Stomach (tissue), 9 donors: ENCODE data around the gene PAPSS1. TPM values are rescaled to one million over a fixed set of nuclear protein-coding genes. Genes with fewer than 3 reads are reported as not detected.

Source experiments
- DNase-seq, 2 donors: peaks; one replicate each; pipeline versions ENCODE4 v3.0.0 to v3.0.0-alpha.2; 2013 to 2019
- H3K27ac ChIP-seq, 5 donors: fragments of 200-600 bp in 4 of 5; sonication (generic) in 4 of 5; one replicate each; pipeline ENCODE4 v1.5.1; 2013 to 2019; ENCODE audit warnings: mild to moderate bottlenecking in 1 of 5, moderate library complexity in 1 of 5
- H3K27me3 ChIP-seq, 3 donors: fragments of 200-600 bp; sonication (generic); one replicate each; pipeline ENCODE4 v1.5.1; 2017 to 2019; ENCODE audit warnings: mixed run types in 1 of 3
- H3K36me3 ChIP-seq, 4 donors: fragments of 200-600 bp; sonication (generic); 1 replicate in 3 of 4; 2 replicates in 1 of 4; pipeline ENCODE4 v1.5.1; 2016 to 2019
- H3K4me1 ChIP-seq, 4 donors: fragments of 200-600 bp; sonication (generic); one replicate each; pipeline ENCODE4 v1.5.1; 2016 to 2019
- H3K4me3 ChIP-seq, 4 donors: fragments of 200-600 bp; sonication (generic) in 3 of 4; one replicate each; pipeline ENCODE4 v1.5.1; 2016 to 2019; ENCODE audit warnings: mild to moderate bottlenecking in 1 of 4
- H3K9me3 ChIP-seq, 4 donors: fragments of 200-600 bp; sonication (generic); one replicate each; pipeline ENCODE4 v1.5.1; 2016 to 2019
- EP300 ChIP-seq: sonication (generic); formaldehyde crosslinking; IDR thresholded peaks from one replicate; pipeline ENCODE4 v1.6.1; 2017; ENCODE audit warnings: antibody characterized with exemption
- POLR2A ChIP-seq, 4 donors: fragments of 450-650 bp; IDR thresholded peaks; one replicate each; pipeline ENCODE4 v1.6.1; 2016; ENCODE audit warnings: antibody characterized with exemption in 4 of 4, control low read depth in 2 of 4, mild to moderate bottlenecking in 1 of 4, moderate library complexity in 1 of 4
- POLR2AphosphoS5 ChIP-seq, 3 donors: sonication (generic); formaldehyde crosslinking; IDR thresholded peaks; one replicate each; pipeline ENCODE4 v1.6.1; 2016; ENCODE audit warnings: antibody characterized with exemption in 3 of 3
- WGBS, 5 donors: extraction: QIAGEN DNeasy Blood & Tissue Kit in 3 of 5; methylation state at CpG; one replicate each; pipeline versions ENCODE4 v1.1.5 to v1.1.7; 2013 to 2018; 5-methylcytosine and 5-hydroxymethylcytosine counted together
- intact Hi-C: fragments of 100-400 bp; cut with DNase I; formaldehyde crosslinking; loops from one replicate; pipeline ENCODE4 v1.15.1; 2023; ENCODE audit warnings: low total_unique reads
- polyA plus RNA-seq, 3 donors: library from polyadenylated mRNA; stranded (reverse); fragments of 200-250 nt; gene quantifications; one replicate each; pipeline ENCODE4 v1.2.3, GENCODE V29; 2013
- total RNA-seq, 5 donors: library from RNA; depleted of rRNA; stranded (reverse); fragments of >200 nt; gene quantifications; one replicate each; pipeline versions ENCODE4 v1.1.0 to v1.2.3, GENCODE V29; 2014 to 2016
- TF ChIP-seq, protein P1 (sequence below), 7 experiments: fragments of 450-650 bp in 4 of 7; fragments of 200-600 bp in 3 of 7; sonication (generic) in 3 of 7; IDR thresholded peaks; one replicate each; pipeline ENCODE4 v1.5.1; 2016 to 2019; ENCODE audit warnings: antibody characterized with exemption in 7 of 7, control low read depth in 2 of 7, mild to moderate bottlenecking in 1 of 7
- donor health status: healthy with polysubstance abuse.
- donor health status: Bipolar disorder and iron deficiency.
- donor health status: healthy.

Gene PAPSS1
- total and polyA plus RNA-seq, 8 donors: 12.7 to 102 (median 46.8) TPM

DNA sequence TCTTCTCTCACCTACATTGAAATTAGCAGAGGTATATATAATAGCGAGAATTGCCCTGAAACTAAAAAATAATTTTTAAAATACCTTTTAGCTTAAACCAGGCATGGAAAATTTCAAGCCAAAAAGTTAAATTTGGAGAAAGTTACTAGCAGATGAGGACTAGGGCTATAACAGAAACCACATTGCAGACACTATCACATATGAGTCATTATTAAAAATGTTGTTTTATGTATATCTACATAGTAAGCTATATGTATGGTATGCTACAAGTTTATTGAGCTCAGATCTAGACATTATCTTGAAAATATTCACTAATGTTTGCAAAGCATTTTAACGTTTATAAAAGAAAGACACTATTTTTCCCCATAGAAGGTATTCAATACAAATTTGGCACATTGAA is 147.8 kb downstream of the PAPSS1 start:
- Histone ChIP-seq H3K4me3 (no peak overlapping the region), H3K27me3 (no peaks in the 10 kb centered on the region), H3K4me1 (no peaks in the 10 kb centered on the region), H3K36me3 (no peaks in the 10 kb centered on the region), H3K9me3 (peaks cover 0 to 5% (median 0%) of the 10 kb centered on the region in 4 donors), H3K27ac (no peak overlapping the region)
- intact Hi-C loops: no loop called here
- DNase-seq: no peak
- TF ChIP-seq POLR2A (IDR thresholded peaks at IDR 0.05) (no peak), EP300 (no peak), POLR2AphosphoS5 (IDR thresholded peaks at IDR 0.05) (no peak)
- TF ChIP-seq, protein P1, sequence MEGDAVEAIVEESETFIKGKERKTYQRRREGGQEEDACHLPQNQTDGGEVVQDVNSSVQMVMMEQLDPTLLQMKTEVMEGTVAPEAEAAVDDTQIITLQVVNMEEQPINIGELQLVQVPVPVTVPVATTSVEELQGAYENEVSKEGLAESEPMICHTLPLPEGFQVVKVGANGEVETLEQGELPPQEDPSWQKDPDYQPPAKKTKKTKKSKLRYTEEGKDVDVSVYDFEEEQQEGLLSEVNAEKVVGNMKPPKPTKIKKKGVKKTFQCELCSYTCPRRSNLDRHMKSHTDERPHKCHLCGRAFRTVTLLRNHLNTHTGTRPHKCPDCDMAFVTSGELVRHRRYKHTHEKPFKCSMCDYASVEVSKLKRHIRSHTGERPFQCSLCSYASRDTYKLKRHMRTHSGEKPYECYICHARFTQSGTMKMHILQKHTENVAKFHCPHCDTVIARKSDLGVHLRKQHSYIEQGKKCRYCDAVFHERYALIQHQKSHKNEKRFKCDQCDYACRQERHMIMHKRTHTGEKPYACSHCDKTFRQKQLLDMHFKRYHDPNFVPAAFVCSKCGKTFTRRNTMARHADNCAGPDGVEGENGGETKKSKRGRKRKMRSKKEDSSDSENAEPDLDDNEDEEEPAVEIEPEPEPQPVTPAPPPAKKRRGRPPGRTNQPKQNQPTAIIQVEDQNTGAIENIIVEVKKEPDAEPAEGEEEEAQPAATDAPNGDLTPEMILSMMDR (IDR thresholded peaks at IDR 0.05): no peak
- WGBS, 5 donors: 61 to 76% (median 72%) methylated on average over 2 of the region's 2 CpGs

DNA sequence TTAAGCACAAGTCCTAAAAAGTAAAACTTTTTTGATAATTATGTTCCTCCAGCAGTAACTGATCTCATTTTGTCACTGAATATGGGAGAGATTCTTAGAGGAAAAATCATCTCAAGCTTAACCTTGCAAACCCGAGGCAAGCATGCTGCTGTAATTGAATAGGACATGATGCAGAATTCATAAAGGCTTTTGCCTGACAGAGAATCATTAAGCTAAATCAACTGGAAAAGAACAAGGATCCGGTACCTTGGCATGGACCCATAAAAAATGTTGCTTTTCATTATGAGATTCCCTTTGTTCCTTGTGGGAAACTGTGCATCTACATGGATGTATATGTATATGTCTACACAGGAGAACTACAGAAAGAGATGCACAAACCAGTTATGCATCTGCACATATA is 149.1 kb downstream of the PAPSS1 start:
- WGBS, 5 donors: 45 to 60% (median 55%) methylated on average over 2 of the region's 2 CpGs
- no peak overlapping the region for H3K27ac ChIP-seq
- TF ChIP-seq EP300 (no peak), POLR2A (IDR thresholded peaks at IDR 0.05) (no peak), POLR2AphosphoS5 (IDR thresholded peaks at IDR 0.05) (no peak)
- TF ChIP-seq, protein P1 (IDR thresholded peaks at IDR 0.05): no peak

DNA sequence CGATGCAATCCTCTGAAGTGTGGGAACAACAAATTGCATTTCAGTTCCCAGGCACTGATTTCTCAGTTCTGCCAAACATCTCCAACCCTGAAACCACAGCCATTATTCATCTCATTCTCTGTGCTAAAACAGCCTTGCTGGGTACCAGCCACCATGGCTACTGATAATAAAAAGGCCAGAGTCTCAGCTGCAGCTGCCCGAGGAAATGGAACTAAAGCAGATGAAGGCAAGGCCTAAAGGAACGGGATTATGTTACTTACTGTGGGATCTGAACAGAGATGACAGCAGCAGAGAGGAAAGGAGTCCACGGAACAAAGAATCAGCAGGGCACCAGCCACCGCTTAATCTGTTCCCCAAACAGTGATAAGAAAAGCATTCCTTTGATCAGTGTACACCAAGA is 155.7 kb downstream of the PAPSS1 start:
- peak in 1 of 2 donors; percentile 26 for DNase-seq
- H3K9me3 ChIP-seq: peaks cover 0 to 23% (median 7%) of the 10 kb centered on the region in 4 donors
- 12 to 28% (median 26%) methylated on average over 5 of the region's 5 CpGs for WGBS, 5 donors
- H3K36me3 ChIP-seq: no peaks in the 10 kb centered on the region
- H3K4me1 ChIP-seq: peaks cover 0 to 5% (median 0%) of the 10 kb centered on the region in 4 donors
- TF ChIP-seq, protein P1 (IDR thresholded peaks at IDR 0.05): no peak
- no peak for TF ChIP-seq POLR2A (IDR thresholded peaks at IDR 0.05)
- TF ChIP-seq EP300: no peak
- no peak for TF ChIP-seq POLR2AphosphoS5 (IDR thresholded peaks at IDR 0.05)
- intact Hi-C loops: no loop called here
- no peak overlapping the region for H3K4me3 ChIP-seq
- peak overlapping the region in 2 of 5 donors; percentile 33 to 39 for H3K27ac ChIP-seq
- no peaks in the 10 kb centered on the region for H3K27me3 ChIP-seq

More for the DNA sequence above, 149.1 kb downstream of the PAPSS1 start:
- H3K36me3 ChIP-seq: no peaks in the 10 kb centered on the region
- no peak for DNase-seq
- H3K4me1 ChIP-seq: no peaks in the 10 kb centered on the region
- H3K9me3 ChIP-seq: peaks cover 0 to 12% (median 0%) of the 10 kb centered on the region in 4 donors
- H3K27me3 ChIP-seq: no peaks in the 10 kb centered on the region
- H3K4me3 ChIP-seq: no peak overlapping the region
- intact Hi-C loops: no loop called here

Other genes with a start within 250 kb of the PAPSS1 start
- gene SGMS2, start 104.7 kb upstream of the PAPSS1 start, total RNA-seq: 10 to 100 TPM; 11.2 to 85.8 (median 71.6) TPM
- 1 to 10 TPM; 2.4 to 4.3 (median 4.3) TPM for gene SGMS2, start 104.7 kb upstream of the PAPSS1 start, polyA plus RNA-seq
- 10 to 100 TPM in 1 of 5 donors, 1 to 10 TPM in 3, under 1 TPM in 1; 0.58 to 10.7 (median 6.4) TPM for gene CYP2U1, start 211.3 kb upstream of the PAPSS1 start, total RNA-seq
- 1 to 10 TPM; 1.1 to 2.6 (median 1.1) TPM for gene CYP2U1, start 211.3 kb upstream of the PAPSS1 start, polyA plus RNA-seq